SU-DHL-6 (cell line): ENCODE data around the gene TOR4A.

ENCODE experiments used
- H2AFZ ChIP-seq: fragments of 200-600 bp; sonication (generic); 2 replicates; pipeline ENCODE4 v1.6.1; 2014; ENCODE audit warnings: low read depth, mild to moderate bottlenecking, moderate library complexity, mixed read lengths, antibody characterized with exemption, low read length; ENCODE audit not compliant: severe bottlenecking
- H3F3A ChIP-seq: fragments of 200-600 bp; shearing (Covaris generic); 2 replicates; pipeline ENCODE4 v1.6.0; 2016; ENCODE audit warnings: antibody characterized with exemption, mild to moderate bottlenecking; ENCODE audit not compliant: insufficient read depth
- H3K27ac ChIP-seq: fragments of 200-600 bp; sonication (generic); 2 replicates; pipeline ENCODE4 v1.5.1; 2016; ENCODE audit warnings: low read depth, mild to moderate bottlenecking, low read length, moderate library complexity, mixed read lengths
- H3K27me3 ChIP-seq: fragments of 200-600 bp; sonication (generic), shearing (Covaris generic); 2 replicates; pipeline ENCODE4 v1.6.0; 2014; ENCODE audit warnings: mild to moderate bottlenecking, low read length
- H3K36me3 ChIP-seq: fragments of 200-600 bp; sonication (generic); 2 replicates; pipeline ENCODE4 v1.6.1; 2014; ENCODE audit warnings: mild to moderate bottlenecking, low read length, mixed read lengths
- H3K4me2 ChIP-seq: fragments of 300-600, 200-600 bp; shearing (Covaris generic), sonication (generic); 2 replicates; pipeline ENCODE4 v1.6.0; 2014; ENCODE audit warnings: low read length, low read depth, mild to moderate bottlenecking; ENCODE audit not compliant: poor library complexity, severe bottlenecking
- H3K4me3 ChIP-seq: fragments of 200-600 bp; sonication (generic); 2 replicates; pipeline ENCODE4 v1.5.1; 2014; ENCODE audit warnings: antibody characterized with exemption, low read length, mild to moderate bottlenecking, mixed read lengths; ENCODE audit not compliant: insufficient read depth, poor library complexity, severe bottlenecking
- H3K79me2 ChIP-seq: fragments of 200-600 bp; sonication (generic); 2 replicates; pipeline ENCODE4 v1.6.1; 2014; ENCODE audit warnings: mild to moderate bottlenecking, low read length, moderate library complexity; ENCODE audit not compliant: insufficient read depth
- H3K9ac ChIP-seq: fragments of 200-600 bp; sonication (generic); 2 replicates; pipeline ENCODE4 v1.7.0; 2014; ENCODE audit warnings: mild to moderate bottlenecking, low read length
- H3K9me2 ChIP-seq: fragments of 200-600 bp; sonication (generic); replicated peaks from 2 replicates; pipeline ENCODE4 v1.6.1; 2014; ENCODE audit warnings: low read length; ENCODE audit not compliant: insufficient read depth
- H3K9me3 ChIP-seq: fragments of 200-600 bp; sonication (generic); 2 replicates; pipeline ENCODE4 v1.6.1; 2014; ENCODE audit warnings: low read length, mixed read lengths; ENCODE audit not compliant: insufficient read depth
- H4K20me1 ChIP-seq: fragments of 200-600 bp; sonication (generic); 2 replicates; pipeline ENCODE4 v1.6.1; 2014; ENCODE audit warnings: low read depth, mild to moderate bottlenecking, antibody characterized with exemption, low read length, moderate library complexity, mixed read lengths
- CTCF ChIP-seq: fragments of 200-600 bp; sonication (generic); IDR thresholded peaks from one replicate; pipeline ENCODE4 v1.5.1; 2017; ENCODE audit warnings: antibody characterized with exemption, mild to moderate bottlenecking, low read length, moderate library complexity; ENCODE audit not compliant: insufficient read depth, poor library complexity, severe bottlenecking
- EZH2phosphoT487 ChIP-seq: fragments of 200-600 bp; sonication (generic), shearing (Covaris generic); conservative IDR thresholded peaks from 2 replicates; pipeline ENCODE4 v1.6.1; 2018; ENCODE audit warnings: mild to moderate bottlenecking, antibody characterized with exemption, low read length, moderate library complexity, mixed read lengths

TOR4A gene

GRCh38 chr9:137243626-137244485 is 33.7 kb upstream of the TOR4A start:
- H3K9ac ChIP-seq = no peak overlapping the region
- H3K4me3 ChIP-seq = no peak overlapping the region
- no peaks in the 10 kb centered on the region for H3K9me3 ChIP-seq
- H3K79me2 ChIP-seq = peaks cover 15% of the 10 kb centered on the region
- peaks cover 8% of the 10 kb centered on the region; the same call in 1 of the 2 replicates for H3K36me3 ChIP-seq
- H2AFZ ChIP-seq = no peak overlapping the region
- H3K27ac ChIP-seq = no peak overlapping the region
- TF ChIP-seq EZH2phosphoT487 (no peak), CTCF (no peak)
- H3K27me3 ChIP-seq = no peaks in the 10 kb centered on the region
- H4K20me1 ChIP-seq = peaks cover 9% of the 10 kb centered on the region; the same call in 1 of the 2 replicates
- H3F3A ChIP-seq = peaks cover 7% of the 10 kb centered on the region; the same call in 1 of the 2 replicates
- no peak overlapping the region for H3K4me2 ChIP-seq
- H3K9me2 ChIP-seq = no peaks in the 10 kb centered on the region

GRCh38 chr9:137244486-137245449 is 32.8 kb upstream of the TOR4A start:
- peaks cover 9% of the 10 kb centered on the region; the same call in 1 of the 2 replicates for H4K20me1 ChIP-seq
- H3K79me2 ChIP-seq = peaks cover 15% of the 10 kb centered on the region
- H3F3A ChIP-seq = peaks cover 7% of the 10 kb centered on the region; the same call in 1 of the 2 replicates
- H3K9me3 ChIP-seq = no peaks in the 10 kb centered on the region
- no peak overlapping the region for H2AFZ ChIP-seq
- H3K9ac ChIP-seq = no peak overlapping the region
- H3K27ac ChIP-seq = no peak overlapping the region
- H3K36me3 ChIP-seq = peaks cover 8% of the 10 kb centered on the region; the same call in 1 of the 2 replicates
- H3K4me3 ChIP-seq = no peak overlapping the region
- no peak overlapping the region for H3K4me2 ChIP-seq
- no peaks in the 10 kb centered on the region for H3K27me3 ChIP-seq
- TF ChIP-seq CTCF (no peak), EZH2phosphoT487 (no peak)
- H3K9me2 ChIP-seq = no peaks in the 10 kb centered on the region

- no peak overlapping the region for H3K4me2 ChIP-seq
- no peak overlapping the region for H3K9ac ChIP-seq
- TF ChIP-seq EZH2phosphoT487 (no peak), CTCF (no peak)
- no peaks in the 10 kb centered on the region for H3K9me2 ChIP-seq
- H3K9me3 ChIP-seq = no peaks in the 10 kb centered on the region
- peaks cover 8% of the 10 kb centered on the region; the same call in 1 of the 2 replicates for H3K36me3 ChIP-seq
- no peak overlapping the region for H2AFZ ChIP-seq
- peaks cover 9% of the 10 kb centered on the region; the same call in 1 of the 2 replicates for H4K20me1 ChIP-seq
- H3F3A ChIP-seq = peaks cover 7% of the 10 kb centered on the region; the same call in 1 of the 2 replicates
- H3K4me3 ChIP-seq = no peak overlapping the region
- H3K79me2 ChIP-seq = peaks cover 15% of the 10 kb centered on the region
- H3K27me3 ChIP-seq = no peaks in the 10 kb centered on the region
- no peak overlapping the region for H3K27ac ChIP-seq
These were observed 31.8 kb upstream of the TOR4A start for GRCh38 chr9:137245450-137246421.
